GM12878 (cell line): ENCODE results near the gene GLT8D2. TPM values are rescaled to one million over a fixed set of nuclear protein-coding genes. Genes with fewer than 3 reads are reported as not detected.

Source experiments
- ATAC-seq: fragments of 200-7000 bp; cut with Tn5 transposase; 3 replicates; pipeline ENCODE4 v1.9.1; 2020; ENCODE audit warnings: mild to moderate bottlenecking, moderate library complexity
- BruUV-seq: library from RNA; stranded (reverse); fragments of 400-500 nt; replicated peaks from 2 replicates; lab custom pipeline; 2021; lab: Mats Ljungman, UMichigan
- CTCF ChIA-PET: fragments of 300-600 bp; sonication (Branson Sonifier 250); formaldehyde crosslinking; extraction: SDS; loops from one replicate; lab custom pipeline; 2021; ENCODE audit warnings: inconsistent platforms; lab: Yijun Ruan, JAX
- POLR2A ChIA-PET: fragments of 350-600 bp; formaldehyde crosslinking; extraction: SDS; loops from one replicate; lab custom pipeline; 2021; ENCODE audit warnings: inconsistent platforms; lab: Charles Lee
- RAD21 ChIA-PET: fragments of 300-600 bp; sonication (Branson Sonifier 250); formaldehyde crosslinking; loops from one replicate; lab custom pipeline; 2023; ENCODE audit warnings: antibody characterized with exemption; ENCODE audit not compliant: unreplicated experiment; lab: Charles Lee
- SMC1A ChIA-PET: fragments of 300-600 bp; sonication (Branson Sonifier 250); formaldehyde crosslinking; loops from one replicate; lab custom pipeline; 2023; ENCODE audit not compliant: unreplicated experiment, uncharacterized antibody; lab: Charles Lee
- DNase-seq: peaks from one replicate; pipeline ENCODE4 v3.0.0-alpha.2; 2011; ENCODE audit warnings: low read depth, low spot score
- FAIRE-seq: peaks from 3 replicates; lab custom pipeline; 2011; peaks lifted over from hg19 to GRCh38; lab: Jason Lieb, UNC
- H2AFZ ChIP-seq: 2 replicates; pipeline ENCODE4 v1.6.0; 2011; ENCODE audit warnings: low read depth, low read length, control low read depth; ENCODE audit not compliant: control insufficient read depth
- H3K27ac ChIP-seq: 2 replicates; pipeline ENCODE4 v1.5.1; 2011; ENCODE audit warnings: control low read depth; ENCODE audit not compliant: control insufficient read depth, insufficient read depth
- H3K27me3 ChIP-seq, 2 experiments: replicated peaks in 1 of 2; 2 replicates each; pipeline versions ENCODE4 v1.6.0 to v1.6.1; 2011; ENCODE audit warnings: low read length in 1 of 2; ENCODE audit not compliant: control insufficient read depth in 2 of 2, insufficient read depth in 2 of 2
- H3K36me3 ChIP-seq, 2 experiments: 2 replicates each; pipeline ENCODE4 v1.5.1; 2011; ENCODE audit warnings: low read length in 1 of 2; ENCODE audit not compliant: control insufficient read depth in 2 of 2, insufficient read depth in 2 of 2
- H3K4me1 ChIP-seq: 2 replicates; pipeline ENCODE4 v1.6.1; 2011; ENCODE audit warnings: mild to moderate bottlenecking, low read length, moderate library complexity, mixed read lengths; ENCODE audit not compliant: control insufficient read depth, insufficient read depth
- H3K4me2 ChIP-seq: 2 replicates; pipeline ENCODE4 v1.6.0; 2011; ENCODE audit warnings: control low read depth; ENCODE audit not compliant: control insufficient read depth, insufficient read depth
- H3K4me3 ChIP-seq: fragments of 200-600 bp; sonication (generic); 2 replicates; pipeline ENCODE4 v1.5.1; 2016
- H3K79me2 ChIP-seq: 2 replicates; pipeline ENCODE4 v1.6.0; 2011; ENCODE audit warnings: low read length; ENCODE audit not compliant: control insufficient read depth, insufficient read depth
- H3K9ac ChIP-seq: 2 replicates; pipeline ENCODE4 v1.8.0; 2011; ENCODE audit warnings: low read length, control low read depth, mixed read lengths; ENCODE audit not compliant: control insufficient read depth, insufficient read depth
- H3K9me3 ChIP-seq: replicated peaks from 3 replicates; pipeline ENCODE4 v1.5.1; 2011; ENCODE audit warnings: mild to moderate bottlenecking, low read length; ENCODE audit not compliant: control insufficient read depth, insufficient read depth
- H4K20me1 ChIP-seq: 2 replicates; pipeline ENCODE4 v1.6.0; 2011; ENCODE audit not compliant: control insufficient read depth, insufficient read depth
- BCL11A ChIP-seq: IDR thresholded peaks from 2 replicates; pipeline ENCODE4 v1.6.1; 2011; ENCODE audit warnings: low read depth, low read length
- IRF3 ChIP-seq: fragments of 450-650 bp; IDR thresholded peaks from 2 replicates; pipeline ENCODE4 v1.6.1; 2014; ENCODE audit warnings: mild to moderate bottlenecking
- MTA3 ChIP-seq: IDR thresholded peaks from 2 replicates; pipeline ENCODE4 v1.6.1; 2012; ENCODE audit warnings: low read length, inconsistent platforms, borderline replicate concordance
- NBN ChIP-seq: fragments of 450-650 bp; IDR thresholded peaks from 2 replicates; pipeline ENCODE4 v1.6.1; 2016
- NFIC ChIP-seq: IDR thresholded peaks from 2 replicates; pipeline ENCODE4 v1.6.1; 2012; ENCODE audit warnings: low read depth, mild to moderate bottlenecking, inconsistent platforms, low read length, moderate library complexity
- PKNOX1 ChIP-seq: fragments of 450-650 bp; IDR thresholded peaks from 2 replicates; pipeline ENCODE4 v1.6.1; 2016; ENCODE audit warnings: mild to moderate bottlenecking
- SUPT20H ChIP-seq: IDR thresholded peaks from 2 replicates; pipeline ENCODE4 v1.6.1; 2011; ENCODE audit warnings: low read depth, mild to moderate bottlenecking, low read length, moderate library complexity, borderline replicate concordance; ENCODE audit not compliant: control insufficient read depth
- TARDBP ChIP-seq: IDR thresholded peaks from 2 replicates; pipeline ENCODE4 v1.6.1; 2016; ENCODE audit warnings: borderline replicate concordance
- ZNF217 ChIP-seq: fragments of 450-650 bp; IDR thresholded peaks from 2 replicates; pipeline ENCODE4 v1.6.1; 2017; ENCODE audit warnings: antibody characterized with exemption, mild to moderate bottlenecking
- WGBS: methylation state at CpG from one replicate; pipeline ENCODE4 v1.1.6; 2016; ENCODE audit warnings: low lambda C conversion rate; ENCODE audit not compliant: insufficient replicate concordance, insufficient coverage; ENCODE audit errors: missing lambda C conversion rate; 5-methylcytosine and 5-hydroxymethylcytosine counted together
- in situ Hi-C: fragments of 300-500 bp; cut with MboI; formaldehyde crosslinking; loops from 9 replicates; pipeline ENCODE4 v1.14.3; 2018; ENCODE audit warnings: mixed read lengths
- intact Hi-C: fragments of 100-400 bp; cut with micrococcal nuclease; formaldehyde crosslinking; loops from one replicate; pipeline ENCODE4 v1.14.2; 2022; ENCODE audit not compliant: unreplicated experiment
- polyA plus RNA-seq, 11 experiments: library from polyadenylated mRNA; depleted of rRNA in 4 of 11; unstranded in 6 of 11; stranded (reverse) in 5 of 11; fragments of >200 nt; fragmentation: Nextera tagmentation in 4 of 11; fragmentation: Illumina TruSeq in 1 of 11; extraction: Ambion mirVana in 4 of 11; extraction: Trizol in 1 of 11; gene quantifications; 1 replicate in 1 of 11; 2 replicates in 10 of 11; pipeline versions ENCODE4 v1.2.1 to v1.2.3, GENCODE V29; 2011 to 2016; ENCODE audit warnings: inconsistent platforms in 2 of 11, missing spikeins in 2 of 11, low read depth in 1 of 11
- total RNA-seq, 4 experiments: library from RNA; depleted of rRNA in 3 of 4; stranded (reverse); fragments of >200 nt in 3 of 4; fragmentation: Illumina TruSeq in 1 of 4; extraction: Trizol in 1 of 4; gene quantifications; 2 replicates each; pipeline versions ENCODE4 v1.2.1 to v1.2.3, GENCODE V29; 2013 to 2021

Gene GLT8D2
- total and polyA plus RNA-seq, 10 of the 15 experiments (the other 5 are each of a cell fraction or from before 2014, with no cell fraction given), result 0.06 to 0.80 (median 0.37) TPM; not detected in 1

- H2AFZ ChIP-seq, result no peak overlapping the region
- no TSS peak for BruUV-seq
- DNase-seq, result no peak
These were observed 39.3 kb downstream of the GLT8D2 start for GRCh38 chr12:104010606-104011169.

More at GRCh38 chr12:104010606-104011169, 39.3 kb downstream of the GLT8D2 start:
- WGBS, result 68% methylated on average over 2 of the region's 2 CpGs
- intact Hi-C loops (no loop called here), in situ Hi-C loops (no loop called here)
- Histone ChIP-seq H3K4me3 (no peak overlapping the region), H3K4me2 (no peak overlapping the region), H3K27me3 (no peaks in the 10 kb centered on the region), H3K9me3 (no peaks in the 10 kb centered on the region; the same call in 1 of the 3 replicates), H3K4me1 (no peaks in the 10 kb centered on the region), H3K9ac (no peak overlapping the region), H3K36me3 (no peaks in the 10 kb centered on the region), H3K27ac (no peak overlapping the region), H3K79me2 (no peaks in the 10 kb centered on the region), H4K20me1 (no peaks in the 10 kb centered on the region)
- TF ChIP-seq MTA3 (no peak), ZNF217 (no peak), NBN (no peak), TARDBP (no peak), SUPT20H (no peak), BCL11A (no peak), NFIC (no peak), IRF3 (no peak), PKNOX1 (no peak)
- ChIA-PET SMC1A (no interaction called here), RAD21 (no interaction called here), CTCF (interaction anchor here (1.2 kb wide), 1 partner anchor 98 kb away, joined by 3 read pairs; no protein-coding TSS in a partner anchor), POLR2A (no interaction called here)
- FAIRE-seq (no peak), ATAC-seq (no peak)
